Chondrocyte (in vitro differentiated cells): ENCODE results near the gene ENPP6. TPM values are rescaled to one million over a fixed set of nuclear protein-coding genes. Genes with fewer than 3 reads are reported as not detected.
"Not testable (repeated sequence)": the region's sequence is repeated elsewhere in the genome, so short reads cannot be mapped to it uniquely, and the experiment has no call there.

ENCODE experiments used
- DNase-seq: peaks from one replicate; pipeline ENCODE4 v3.0.0; 2021; ENCODE audit warnings: mixed read lengths, low spot score
- H3K27ac Mint-ChIP-seq: one replicate; pipeline ENCODE4 v1.8.0; 2021; ENCODE audit warnings: mild to moderate bottlenecking, moderate library complexity, mixed read lengths; ENCODE audit not compliant: unreplicated experiment
- H3K27me3 Mint-ChIP-seq: 2 replicates; pipeline ENCODE4 v1.8.0; 2021; ENCODE audit warnings: low read depth, mixed read lengths
- H3K36me3 Mint-ChIP-seq: 2 replicates; pipeline ENCODE4 v1.8.0; 2021; ENCODE audit warnings: low read depth, mixed read lengths
- H3K4me1 Mint-ChIP-seq: 2 replicates; pipeline ENCODE4 v1.8.0; 2021; ENCODE audit warnings: low read depth, mild to moderate bottlenecking, mixed read lengths
- H3K4me3 Mint-ChIP-seq: one replicate; pipeline ENCODE4 v1.8.0; 2021; ENCODE audit warnings: mild to moderate bottlenecking, moderate library complexity, mixed read lengths; ENCODE audit not compliant: unreplicated experiment
- H3K9me3 Mint-ChIP-seq: 2 replicates; pipeline ENCODE4 v1.8.0; 2021; ENCODE audit warnings: low read depth, mixed read lengths
- total RNA-seq: library from RNA; stranded (reverse); gene quantifications from 3 replicates; pipeline ENCODE4 v1.2.1, GENCODE V29; 2021
- TF ChIP-seq, protein P1 (sequence below): fragments of 200-600 bp; sonication (generic); IDR thresholded peaks from 2 replicates; pipeline ENCODE4 v1.5.0; 2021; ENCODE audit warnings: antibody characterized with exemption, mild to moderate bottlenecking, moderate library complexity

ENPP6 gene
- total RNA-seq, 1 donor from 2014 or later: not detected

GRCh38 chr4:184228056-184228705, 10.5 kb upstream of the ENPP6 start:
- DNase-seq: no peak
- TF ChIP-seq, protein P1, sequence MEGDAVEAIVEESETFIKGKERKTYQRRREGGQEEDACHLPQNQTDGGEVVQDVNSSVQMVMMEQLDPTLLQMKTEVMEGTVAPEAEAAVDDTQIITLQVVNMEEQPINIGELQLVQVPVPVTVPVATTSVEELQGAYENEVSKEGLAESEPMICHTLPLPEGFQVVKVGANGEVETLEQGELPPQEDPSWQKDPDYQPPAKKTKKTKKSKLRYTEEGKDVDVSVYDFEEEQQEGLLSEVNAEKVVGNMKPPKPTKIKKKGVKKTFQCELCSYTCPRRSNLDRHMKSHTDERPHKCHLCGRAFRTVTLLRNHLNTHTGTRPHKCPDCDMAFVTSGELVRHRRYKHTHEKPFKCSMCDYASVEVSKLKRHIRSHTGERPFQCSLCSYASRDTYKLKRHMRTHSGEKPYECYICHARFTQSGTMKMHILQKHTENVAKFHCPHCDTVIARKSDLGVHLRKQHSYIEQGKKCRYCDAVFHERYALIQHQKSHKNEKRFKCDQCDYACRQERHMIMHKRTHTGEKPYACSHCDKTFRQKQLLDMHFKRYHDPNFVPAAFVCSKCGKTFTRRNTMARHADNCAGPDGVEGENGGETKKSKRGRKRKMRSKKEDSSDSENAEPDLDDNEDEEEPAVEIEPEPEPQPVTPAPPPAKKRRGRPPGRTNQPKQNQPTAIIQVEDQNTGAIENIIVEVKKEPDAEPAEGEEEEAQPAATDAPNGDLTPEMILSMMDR: no peak
- Mint-ChIP-seq H3K9me3 (peaks cover 3% of the 10 kb centered on the region), H3K4me1 (no peaks in the 10 kb centered on the region), H3K27ac (no peak overlapping the region), H3K4me3 (no peak overlapping the region), H3K27me3 (peaks cover 3% of the 10 kb centered on the region), H3K36me3 (no peaks in the 10 kb centered on the region)

DNA sequence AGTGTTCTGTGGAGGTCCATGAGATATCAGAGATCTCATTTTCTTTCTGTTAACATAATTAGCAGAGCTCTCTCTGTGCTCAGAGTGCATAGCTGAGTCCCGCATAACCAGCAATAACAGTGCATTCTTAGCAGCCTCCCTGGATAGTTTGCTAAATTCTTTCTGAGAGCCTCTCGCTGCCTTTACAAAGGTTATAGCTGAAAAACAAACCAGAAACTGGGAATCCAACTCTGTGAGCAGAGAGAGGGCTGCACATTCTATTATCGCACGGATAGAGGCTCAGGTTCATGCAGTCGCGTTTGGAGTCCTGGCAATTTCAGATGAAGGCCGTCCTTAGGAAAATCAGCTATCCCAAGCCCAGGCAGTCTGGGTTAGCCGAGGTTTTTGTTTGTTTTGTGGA, 1.2 kb downstream of the ENPP6 start:
- Mint-ChIP-seq H3K36me3 (no peaks in the 10 kb centered on the region), H3K4me1 (peaks cover 8% of the 10 kb centered on the region), H3K9me3 (no peaks in the 10 kb centered on the region), H3K27me3 (peaks cover 15% of the 10 kb centered on the region), H3K27ac (no peak overlapping the region), H3K4me3 (no peak overlapping the region)
- TF ChIP-seq, protein P1: no peak
- DNase-seq: no peak

GRCh38 chr4:184215709-184216328, 1.9 kb downstream of the ENPP6 start:
- Mint-ChIP-seq H3K27ac (no peak overlapping the region), H3K4me1 (peaks cover 8% of the 10 kb centered on the region)

DNA sequence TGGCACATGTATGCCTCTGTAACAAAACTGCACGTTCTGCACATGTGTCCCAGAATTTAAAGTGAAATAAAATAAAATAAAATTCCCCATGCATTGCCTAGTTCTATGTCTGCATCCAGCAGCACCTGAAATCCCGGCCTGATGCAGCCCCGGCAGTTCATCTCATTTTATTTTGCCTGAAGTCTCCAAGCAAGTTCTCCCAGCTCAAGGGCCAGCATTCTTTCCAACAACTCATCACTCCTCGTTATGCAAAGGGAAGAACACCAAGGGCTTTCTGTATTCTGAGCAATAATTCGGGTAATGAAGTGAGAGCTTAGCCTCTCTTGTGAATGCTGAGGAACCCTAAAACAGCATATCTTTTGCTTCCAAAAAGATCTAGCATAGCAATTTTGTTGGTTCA, 2.7 kb downstream of the ENPP6 start:
- H3K4me3 Mint-ChIP-seq: no peak overlapping the region
- no peak overlapping the region for H3K27ac Mint-ChIP-seq
- no peaks in the 10 kb centered on the region for H3K9me3 Mint-ChIP-seq
- no peaks in the 10 kb centered on the region for H3K36me3 Mint-ChIP-seq
- no peak for DNase-seq
- peaks cover 8% of the 10 kb centered on the region for H3K4me1 Mint-ChIP-seq
- H3K27me3 Mint-ChIP-seq: peaks cover 15% of the 10 kb centered on the region
- TF ChIP-seq, protein P1: no peak

More at GRCh38 chr4:184215709-184216328, 1.9 kb downstream of the ENPP6 start:
- Mint-ChIP-seq H3K9me3 (no peaks in the 10 kb centered on the region), H3K36me3 (no peaks in the 10 kb centered on the region), H3K4me3 (no peak overlapping the region), H3K27me3 (peaks cover 15% of the 10 kb centered on the region)
- no peak for DNase-seq
- TF ChIP-seq, protein P1: no peak

DNA sequence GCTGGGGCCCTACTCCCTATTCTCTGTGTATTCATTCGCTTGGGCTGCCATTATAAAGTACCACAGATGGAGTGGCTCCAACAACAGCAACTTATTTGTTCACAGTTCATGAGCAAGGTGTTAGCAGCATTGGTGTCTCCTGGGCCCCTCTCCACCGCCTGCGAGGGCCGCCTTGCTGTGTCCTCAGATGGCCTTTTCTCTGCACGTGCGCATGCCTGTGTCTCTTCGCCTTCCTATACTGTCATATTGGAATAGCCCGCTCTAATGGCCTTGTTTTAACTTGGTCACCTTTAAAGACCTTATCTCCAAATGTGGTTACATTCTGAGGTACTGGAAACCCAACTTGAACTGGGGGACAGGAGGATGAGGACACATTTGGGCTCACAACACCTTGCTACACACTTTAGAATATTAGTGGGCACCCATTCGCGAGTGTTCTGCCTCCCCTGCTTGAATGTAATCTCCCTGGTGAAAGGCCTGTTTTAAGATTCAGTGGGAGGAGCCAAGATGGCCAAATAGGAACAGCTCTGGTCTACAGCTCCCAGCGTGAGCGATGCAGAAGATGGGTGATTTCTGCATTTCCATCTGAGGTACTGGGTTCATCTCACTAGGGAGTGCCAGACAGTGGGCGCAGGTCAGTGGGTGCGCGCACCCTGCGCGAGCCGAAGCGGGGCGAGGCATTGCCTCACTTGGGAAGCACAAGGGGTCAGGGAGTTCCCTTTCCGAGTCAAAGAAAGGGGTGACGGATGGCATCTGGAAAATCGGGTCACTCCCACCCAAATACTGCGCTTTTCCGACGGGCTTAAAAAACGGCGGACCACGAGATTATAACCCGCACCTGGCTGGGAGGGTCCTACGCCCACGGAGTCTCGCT, 9.7 kb downstream of the ENPP6 start:
- not testable (repeated sequence) for H3K27ac Mint-ChIP-seq, H3K36me3 Mint-ChIP-seq, H3K27me3 Mint-ChIP-seq, H3K9me3 Mint-ChIP-seq, H3K4me1 Mint-ChIP-seq, DNase-seq, H3K4me3 Mint-ChIP-seq
